ENCODE measurements around the gene SLC25A47. TPM values are rescaled to one million over a fixed set of nuclear protein-coding genes. Genes with fewer than 3 reads are reported as not detected.
"Not testable (repeated sequence)": the region's sequence is repeated elsewhere in the genome, so short reads cannot be mapped to it uniquely, and the experiment has no call there.

The SLC25A47 gene
- total RNA-seq, 2 donors from 2014 or later = not detected

DNA sequence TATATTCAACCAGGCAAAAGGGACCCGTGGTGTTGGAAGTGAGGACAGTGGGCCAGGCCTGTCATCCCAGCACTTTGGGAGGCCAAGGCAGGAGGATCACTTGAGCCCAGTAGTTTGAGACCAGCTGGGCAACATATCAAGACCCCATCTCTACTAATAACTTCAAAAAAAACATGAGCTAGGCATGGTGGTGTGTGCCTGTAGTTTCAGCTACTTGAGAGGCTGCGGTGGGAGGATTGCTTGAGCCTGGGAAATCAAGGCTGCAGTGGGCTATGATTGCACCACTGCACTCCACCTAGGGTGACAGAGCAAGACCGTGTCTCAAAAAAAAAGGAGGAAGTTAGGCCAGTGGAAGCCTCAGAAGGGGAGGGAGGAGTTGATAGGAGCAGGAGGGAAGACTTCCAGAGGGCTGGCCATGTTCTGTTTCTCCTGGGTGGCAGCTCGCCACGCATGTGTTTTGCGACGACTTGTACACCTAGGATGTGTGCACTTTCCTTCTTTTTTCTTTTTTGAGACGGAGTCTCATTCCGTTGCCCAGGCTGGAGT, 27.0 kb upstream of the SLC25A47 start:
- no peak for DNase-seq (ENCODE audit: low spot score)
- peaks cover 4 to 44% of the 10 kb centered on the region in 2 donors for H3K4me1 ChIP-seq
- no peaks in the 10 kb centered on the region for H3K27me3 ChIP-seq
- peaks cover 9% of the 10 kb centered on the region for H3K36me3 ChIP-seq
- H3K27ac ChIP-seq = peak overlapping the region in 1 of 2 donors; percentile 80
- H3K9me3 ChIP-seq = no peaks in the 10 kb centered on the region
- TF ChIP-seq, protein P1, sequence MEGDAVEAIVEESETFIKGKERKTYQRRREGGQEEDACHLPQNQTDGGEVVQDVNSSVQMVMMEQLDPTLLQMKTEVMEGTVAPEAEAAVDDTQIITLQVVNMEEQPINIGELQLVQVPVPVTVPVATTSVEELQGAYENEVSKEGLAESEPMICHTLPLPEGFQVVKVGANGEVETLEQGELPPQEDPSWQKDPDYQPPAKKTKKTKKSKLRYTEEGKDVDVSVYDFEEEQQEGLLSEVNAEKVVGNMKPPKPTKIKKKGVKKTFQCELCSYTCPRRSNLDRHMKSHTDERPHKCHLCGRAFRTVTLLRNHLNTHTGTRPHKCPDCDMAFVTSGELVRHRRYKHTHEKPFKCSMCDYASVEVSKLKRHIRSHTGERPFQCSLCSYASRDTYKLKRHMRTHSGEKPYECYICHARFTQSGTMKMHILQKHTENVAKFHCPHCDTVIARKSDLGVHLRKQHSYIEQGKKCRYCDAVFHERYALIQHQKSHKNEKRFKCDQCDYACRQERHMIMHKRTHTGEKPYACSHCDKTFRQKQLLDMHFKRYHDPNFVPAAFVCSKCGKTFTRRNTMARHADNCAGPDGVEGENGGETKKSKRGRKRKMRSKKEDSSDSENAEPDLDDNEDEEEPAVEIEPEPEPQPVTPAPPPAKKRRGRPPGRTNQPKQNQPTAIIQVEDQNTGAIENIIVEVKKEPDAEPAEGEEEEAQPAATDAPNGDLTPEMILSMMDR (IDR thresholded peaks at IDR 0.05) = no peak
- H3K4me3 ChIP-seq = no peak overlapping the region

DNA sequence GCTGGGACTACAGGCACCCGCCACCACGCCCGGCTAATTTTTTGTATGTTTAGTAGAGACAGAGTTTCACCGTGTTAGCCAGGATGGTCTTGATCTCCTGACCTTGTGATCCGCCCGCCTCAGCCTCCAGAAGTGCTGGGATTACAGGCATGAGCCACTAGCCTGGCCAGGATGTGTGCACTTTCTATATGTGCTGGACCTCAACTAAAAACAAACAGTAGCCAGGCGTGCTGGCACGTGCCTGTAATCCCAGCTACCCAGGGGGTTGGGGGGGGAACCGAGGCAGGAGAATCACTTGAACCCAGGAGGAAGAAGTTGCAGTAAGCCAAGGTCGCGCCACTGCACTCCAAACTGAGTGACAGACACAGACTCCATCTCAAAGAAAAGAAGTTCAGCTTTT, 26.4 kb upstream of the SLC25A47 start:
- H3K4me3 ChIP-seq; DNase-seq (ENCODE audit: low spot score); H3K9me3 ChIP-seq; H3K27me3 ChIP-seq; H3K36me3 ChIP-seq: not testable (repeated sequence)
- H3K4me1 ChIP-seq = peaks cover 4 to 44% of the 10 kb centered on the region in 2 donors
- H3K27ac ChIP-seq = peak overlapping the region; percentile 59 to 80

DNA sequence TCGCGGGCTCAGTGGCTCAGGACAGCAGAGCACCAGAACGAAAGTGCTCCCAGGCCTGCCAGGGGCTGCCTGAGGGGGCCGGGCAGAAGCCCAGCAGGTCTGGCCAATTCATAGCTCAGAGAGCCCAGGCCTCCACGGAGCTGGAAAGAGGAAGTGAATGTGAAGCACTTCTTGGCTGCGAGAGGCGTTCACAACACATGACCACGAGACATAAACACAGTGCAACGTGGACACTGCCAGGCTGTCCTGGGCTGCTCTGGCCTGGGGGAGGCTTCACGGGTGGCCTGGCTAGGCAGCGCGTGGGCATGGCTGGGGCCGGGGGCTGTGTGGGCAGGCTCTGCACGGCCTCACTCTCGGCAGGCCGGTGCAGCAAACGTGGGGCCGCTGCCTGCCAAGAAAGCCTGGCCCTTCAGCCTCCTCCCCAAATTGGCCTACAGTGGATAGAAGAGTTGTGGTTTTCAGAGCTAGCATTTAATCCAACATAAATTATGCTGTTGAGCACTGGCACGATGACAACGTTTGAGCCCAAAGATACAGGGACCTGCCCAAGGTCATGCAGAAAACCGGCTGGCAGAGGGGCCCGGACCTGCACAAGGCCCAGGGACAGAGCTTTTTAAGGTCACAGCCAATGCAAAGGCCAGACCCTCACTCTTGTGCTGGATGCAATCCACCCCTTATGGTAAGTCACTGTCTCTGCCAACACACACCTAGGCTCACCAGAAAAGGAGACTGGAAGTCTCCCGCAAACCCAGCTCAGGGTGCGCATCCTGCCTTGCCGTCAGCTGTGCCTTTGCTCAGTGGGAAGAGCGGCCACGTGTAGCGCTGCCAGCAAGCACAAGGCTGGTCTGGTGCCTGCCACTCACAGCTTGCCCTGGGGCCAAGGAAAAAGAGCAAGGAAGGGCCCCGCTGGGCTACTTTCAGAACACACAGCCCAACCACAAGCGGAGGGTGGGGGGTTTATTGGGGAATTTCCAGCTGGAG, 25.5 kb upstream of the SLC25A47 start:
- DNase-seq (ENCODE audit: low spot score) = peak; percentile 87
- Histone ChIP-seq H3K4me3 (peak overlapping the region in 1 of 2 donors; percentile 4), H3K36me3 (no peaks in the 10 kb centered on the region), H3K27ac (peak overlapping the region; percentile 59 to 80), H3K9me3 (no peaks in the 10 kb centered on the region), H3K27me3 (no peaks in the 10 kb centered on the region), H3K4me1 (peaks cover 4 to 47% of the 10 kb centered on the region in 2 donors)
- TF ChIP-seq, protein P1 (IDR thresholded peaks at IDR 0.05) = no peak

DNA sequence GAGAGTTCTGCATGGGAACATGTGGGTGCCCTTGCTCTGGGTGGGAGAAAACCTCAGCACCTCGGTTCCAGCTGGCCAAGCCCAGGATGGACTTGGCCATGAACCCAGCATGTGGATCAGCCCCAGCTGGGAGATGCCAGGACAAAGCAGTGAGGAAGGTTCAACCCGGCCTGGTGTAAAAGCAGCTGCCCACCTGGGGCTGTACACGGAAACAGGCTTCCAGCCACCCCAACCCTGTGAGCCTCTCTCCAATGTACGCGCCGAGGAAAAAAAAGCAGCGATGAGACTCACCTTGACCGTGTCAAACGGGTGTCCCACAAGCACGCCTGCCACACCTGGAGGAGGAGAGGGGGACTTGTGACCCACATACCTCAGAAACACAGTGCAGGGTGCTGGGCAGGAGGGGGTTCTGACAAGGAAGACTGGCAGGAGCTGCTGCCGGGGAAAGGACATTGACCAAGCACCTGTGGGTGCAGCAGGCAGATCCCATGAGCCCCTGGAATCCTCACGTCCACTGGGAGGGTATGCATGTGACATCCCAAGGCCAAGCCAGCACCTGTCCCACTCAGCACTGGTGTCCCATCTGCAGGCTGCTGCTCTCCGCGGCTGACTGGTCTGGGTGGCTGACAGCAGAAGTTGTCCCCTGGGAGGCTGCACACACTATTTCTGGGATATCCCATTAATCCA, 24.4 kb upstream of the SLC25A47 start:
- peak overlapping the region in 1 of 2 donors; percentile 80 for H3K27ac ChIP-seq
- H3K27me3 ChIP-seq = no peaks in the 10 kb centered on the region
- no peak overlapping the region for H3K4me3 ChIP-seq
- H3K9me3 ChIP-seq = no peaks in the 10 kb centered on the region
- peaks cover 4 to 57% of the 10 kb centered on the region in 2 donors for H3K4me1 ChIP-seq
- DNase-seq (ENCODE audit: low spot score) = no peak
- no peaks in the 10 kb centered on the region for H3K36me3 ChIP-seq
- TF ChIP-seq, protein P1 (IDR thresholded peaks at IDR 0.05) = no peak

DNA sequence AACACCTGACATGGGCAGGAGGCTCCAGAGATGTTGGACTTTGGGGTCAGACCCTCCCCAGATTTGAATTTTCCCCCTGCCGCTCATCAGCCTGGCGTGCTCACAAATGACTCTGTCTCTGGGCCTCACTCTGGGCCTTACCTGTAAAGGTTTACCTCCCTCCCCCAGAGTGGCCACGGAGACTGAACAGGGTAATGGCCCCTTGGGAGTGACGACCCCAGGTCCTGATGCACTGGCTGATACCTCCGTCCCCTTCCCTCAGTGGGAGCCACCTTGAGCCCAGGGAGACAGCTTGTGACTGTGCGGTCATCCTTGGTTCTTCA, 23.9 kb upstream of the SLC25A47 start:
- Histone ChIP-seq H3K4me1 (peaks cover 4 to 56% of the 10 kb centered on the region in 2 donors), H3K4me3 (no peak overlapping the region), H3K9me3 (no peaks in the 10 kb centered on the region), H3K27ac (no peak overlapping the region), H3K27me3 (no peaks in the 10 kb centered on the region), H3K36me3 (no peaks in the 10 kb centered on the region)
- DNase-seq (ENCODE audit: low spot score) = no peak
- TF ChIP-seq, protein P1 (IDR thresholded peaks at IDR 0.05) = no peak

DNA sequence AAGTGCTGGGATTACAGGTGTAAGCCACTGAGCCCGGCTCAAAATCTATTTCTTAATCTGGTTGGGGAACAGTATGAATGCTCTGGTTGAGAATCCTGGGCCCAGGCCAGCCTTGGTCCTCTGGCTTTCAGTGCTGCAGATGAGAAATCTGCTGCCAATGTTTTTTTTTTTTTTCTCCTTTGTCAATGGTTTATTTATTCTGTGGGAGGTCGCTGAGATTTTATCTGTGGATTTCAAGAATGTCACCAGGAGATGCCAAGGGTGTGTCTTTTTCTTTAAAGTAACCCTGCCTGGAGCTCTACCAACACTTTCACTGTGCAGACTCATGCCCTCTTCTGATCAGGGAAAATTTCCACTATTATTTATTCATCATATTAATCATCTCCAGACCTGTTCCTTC, 20.5 kb upstream of the SLC25A47 start:
- H3K4me1 ChIP-seq = peaks cover 4 to 46% of the 10 kb centered on the region in 2 donors
- no peak overlapping the region for H3K4me3 ChIP-seq

More for the DNA sequence above, 20.5 kb upstream of the SLC25A47 start:
- DNase-seq (ENCODE audit: low spot score) = no peak
- Histone ChIP-seq H3K27ac (no peak overlapping the region), H3K36me3 (no peaks in the 10 kb centered on the region), H3K27me3 (no peaks in the 10 kb centered on the region), H3K9me3 (no peaks in the 10 kb centered on the region)
- TF ChIP-seq, protein P1 (IDR thresholded peaks at IDR 0.05) = no peak

All from right atrium auricular region (tissue), 2 donors.